HepG2 (cell line): Measurements from ENCODE around the gene ZNF524. TPM values are rescaled to one million over a fixed set of nuclear protein-coding genes. Genes with fewer than 3 reads are reported as not detected.
A peak's percentile ranks its signal among the peaks of the same experiment; 100 is the strongest.

ENCODE experiments used
- CAMTA2 ChIP-seq: sonication (generic); formaldehyde crosslinking; IDR thresholded peaks from 2 replicates; pipeline ENCODE4 v1.4.0; 2020; ENCODE audit warnings: mild to moderate bottlenecking, missing genetic modification reagents, borderline replicate concordance
- CHD2 ChIP-seq: IDR thresholded peaks from 2 replicates; pipeline ENCODE4 v1.6.1; 2011; ENCODE audit warnings: low read depth, low read length, improper control_type of control experiment
- E2F5 ChIP-seq: sonication (generic); formaldehyde crosslinking; conservative IDR thresholded peaks from 2 replicates; pipeline ENCODE4 v1.4.0; 2020; ENCODE audit warnings: missing genetic modification reagents
- ERF ChIP-seq: IDR thresholded peaks from 2 replicates; pipeline ENCODE4 v1.6.1; 2018; ENCODE audit warnings: missing biosample characterization, missing genetic modification reagents
- GLI4 ChIP-seq: sonication (generic); formaldehyde crosslinking; IDR thresholded peaks from 2 replicates; pipeline ENCODE4 v1.5.1; 2020; ENCODE audit warnings: missing genetic modification reagents, mild to moderate bottlenecking, moderate library complexity, borderline replicate concordance
- HCFC1 ChIP-seq: fragments of 150-350 bp; IDR thresholded peaks from 2 replicates; pipeline ENCODE4 v1.6.1; 2014; ENCODE audit warnings: low read depth, low read length
- HDAC1 ChIP-seq: sonication (generic); formaldehyde crosslinking; IDR thresholded peaks from 2 replicates; pipeline ENCODE4 v1.5.1; 2020; ENCODE audit warnings: mild to moderate bottlenecking, missing genetic modification reagents
- HES4 ChIP-seq: sonication (generic); formaldehyde crosslinking; IDR thresholded peaks from 2 replicates; pipeline ENCODE4 v1.9.0; 2021; ENCODE audit warnings: mild to moderate bottlenecking, missing genetic modification reagents, borderline replicate concordance
- HIC2 ChIP-seq: sonication (generic); formaldehyde crosslinking; IDR thresholded peaks from 2 replicates; pipeline ENCODE4 v1.9.0; 2022; ENCODE audit warnings: low read depth, missing genetic modification reagents
- HOXA7 ChIP-seq: sonication (generic); formaldehyde crosslinking; IDR thresholded peaks from 2 replicates; pipeline ENCODE4 v1.8.1; 2022; ENCODE audit warnings: mild to moderate bottlenecking, missing genetic modification reagents, moderate library complexity
- KLF12 ChIP-seq: sonication (generic); formaldehyde crosslinking; IDR thresholded peaks from 2 replicates; pipeline ENCODE4 v1.4.0; 2020; ENCODE audit warnings: missing genetic modification reagents, borderline replicate concordance
- SRSF4 ChIP-seq: fragments of 200-400 bp; formaldehyde crosslinking; IDR thresholded peaks from one replicate; pipeline ENCODE4 v1.6.1; 2018; ENCODE audit warnings: mild to moderate bottlenecking, low read depth, low read length, moderate library complexity; ENCODE audit not compliant: poor library complexity, severe bottlenecking
- XBP1 ChIP-seq: sonication (generic); formaldehyde crosslinking; IDR thresholded peaks from 2 replicates; pipeline ENCODE4 v1.5.0; 2020; ENCODE audit warnings: missing genetic modification reagents
- ZBTB38 ChIP-seq: sonication (generic); formaldehyde crosslinking; IDR thresholded peaks from 2 replicates; pipeline ENCODE4 v1.5.1; 2020; ENCODE audit warnings: mild to moderate bottlenecking, missing genetic modification reagents
- ZHX2 ChIP-seq, 2 experiments: sonication (generic) in 1 of 2; formaldehyde crosslinking in 1 of 2; IDR thresholded peaks; 2 replicates each; pipeline versions ENCODE4 v1.6.1 to v1.9.0; 2014 to 2022; ENCODE audit warnings: antibody characterized with exemption in 1 of 2, borderline replicate concordance in 1 of 2, inconsistent platforms in 1 of 2, low read depth in 1 of 2, missing genetic modification reagents in 1 of 2
- ZMYM3 ChIP-seq: sonication (generic); formaldehyde crosslinking; IDR thresholded peaks from 2 replicates; pipeline ENCODE4 v1.5.1; 2020; ENCODE audit warnings: mild to moderate bottlenecking, missing genetic modification reagents
- ZNF761 ChIP-seq: sonication (generic); formaldehyde crosslinking; conservative IDR thresholded peaks from 2 replicates; pipeline ENCODE4 v1.4.0; 2020; ENCODE audit warnings: mild to moderate bottlenecking, missing genetic modification reagents
- ZNF772 ChIP-seq: sonication (generic); formaldehyde crosslinking; IDR thresholded peaks from 2 replicates; pipeline ENCODE4 v1.5.0; 2020; ENCODE audit warnings: mild to moderate bottlenecking, missing genetic modification reagents
- ZNF780A ChIP-seq: sonication (generic); formaldehyde crosslinking; IDR thresholded peaks from 2 replicates; pipeline ENCODE4 v1.8.0; 2022; ENCODE audit warnings: mild to moderate bottlenecking, missing genetic modification reagents, moderate library complexity
- ZNF850 ChIP-seq: sonication (generic); formaldehyde crosslinking; conservative IDR thresholded peaks from 2 replicates; pipeline ENCODE4 v1.9.0; 2021; ENCODE audit warnings: mild to moderate bottlenecking, missing genetic modification reagents
- ZSCAN22 ChIP-seq: sonication (generic); formaldehyde crosslinking; IDR thresholded peaks from 2 replicates; pipeline ENCODE4 v1.4.0; 2020; ENCODE audit warnings: mild to moderate bottlenecking, missing genetic modification reagents
- ZSCAN31 ChIP-seq: sonication (generic); formaldehyde crosslinking; IDR thresholded peaks from 2 replicates; pipeline ENCODE4 v1.5.0; 2020; ENCODE audit warnings: low read depth, mild to moderate bottlenecking, missing genetic modification reagents
- polyA plus RNA-seq, 8 experiments: library from polyadenylated mRNA; depleted of rRNA in 3 of 8; stranded (reverse) in 7 of 8; unstranded in 1 of 8; fragments of >200 nt; fragmentation: Illumina TruSeq in 4 of 8; extraction: Trizol in 4 of 8; gene quantifications; 2 replicates each; pipeline versions ENCODE4 v1.2.1 to v1.2.3, GENCODE V29; 2011 to 2016; ENCODE audit warnings: low read depth in 4 of 8, missing spikeins in 1 of 8, mixed read lengths in 1 of 8; ENCODE audit not compliant: insufficient read depth in 1 of 8
- total RNA-seq, 5 experiments: library from RNA; depleted of rRNA; stranded (reverse); fragments of >200 nt; fragmentation: Illumina TruSeq; extraction: Trizol; gene quantifications; 2 replicates each; pipeline ENCODE4 v1.2.3, GENCODE V29; 2016; ENCODE audit warnings: low read depth in 1 of 5

ZNF524 gene
- total and polyA plus RNA-seq, 2 of the 13 experiments (the other 11 are each of a cell fraction or from before 2014, with no cell fraction given), result 3.2 to 4.6 TPM

GRCh38 chr19:55598719-55599467 lies 1.2 kb upstream of the ZNF524 start (continued):
- no peak for TF ChIP-seq ZHX2 (IDR thresholded peaks at IDR 0.05; ENCODE audit: low read depth)
- TF ChIP-seq ZHX2 (CRISPR knock-in tag; IDR thresholded peaks at IDR 0.05; ENCODE audit: borderline replicate concordance), result no peak; the same call in 1 of the 2 replicates
- TF ChIP-seq CHD2, result no peak
- TF ChIP-seq CAMTA2 (CRISPR knock-in tag), result 0 out of 2 replicates have a peak, but pooled peaks have one; percentile 78
- TF ChIP-seq XBP1 (CRISPR knock-in tag), result no peak
- TF ChIP-seq ZMYM3, result no peak
- TF ChIP-seq ZNF780A (CRISPR knock-in tag), result no peak
- no peak for TF ChIP-seq SRSF4
- TF ChIP-seq ZNF772 (CRISPR knock-in tag), result no peak
- TF ChIP-seq ERF (CRISPR knock-in tag), result peak; percentile 76
- TF ChIP-seq E2F5, result no peak
- no peak for TF ChIP-seq ZSCAN22 (CRISPR knock-in tag)
- TF ChIP-seq GLI4 (CRISPR knock-in tag), result no peak
- TF ChIP-seq HES4 (CRISPR knock-in tag), result no peak
- no peak for TF ChIP-seq ZNF850
- TF ChIP-seq HIC2 (CRISPR knock-in tag), result no peak; the same call in 1 of the 2 replicates
- no peak for TF ChIP-seq ZSCAN31 (CRISPR knock-in tag)
- TF ChIP-seq HDAC1 (CRISPR knock-in tag), result no peak
- no peak for TF ChIP-seq HCFC1
- no peak for TF ChIP-seq ZBTB38 (CRISPR knock-in tag)
- no peak for TF ChIP-seq HOXA7 (CRISPR knock-in tag)
- TF ChIP-seq ZNF761 (CRISPR knock-in tag), result no peak
- no peak for TF ChIP-seq KLF12
